GM21515 (cell line): ENCODE results near the gene ERCC6L2.
A peak's percentile ranks its signal among the peaks of the same experiment; 100 is the strongest.

ENCODE experiments used
- ATAC-seq: cut with Tn5 transposase; IDR thresholded peaks from one replicate; pipeline ENCODE4 v1.9.1; 2021; ENCODE audit not compliant: unreplicated experiment

Gene ERCC6L2

GRCh38 chr9:95857896-95858295 lies 17.6 kb upstream of the ERCC6L2 start:
- ATAC-seq: no peak

GRCh38 chr9:95862343-95862742 lies 13.1 kb upstream of the ERCC6L2 start:
- ATAC-seq: no peak

GRCh38 chr9:95864852-95865580 lies 10.5 kb upstream of the ERCC6L2 start:
- no peak for ATAC-seq

GRCh38 chr9:95870352-95870751 lies 5.1 kb upstream of the ERCC6L2 start:
- no peak for ATAC-seq

- no peak for ATAC-seq
Measured at GRCh38 chr9:95870906-95871305, 4.6 kb upstream of the ERCC6L2 start.

GRCh38 chr9:95874303-95874988 lies 1.0 kb upstream of the ERCC6L2 start:
- ATAC-seq: no peak

- peak; percentile 32 for ATAC-seq
Measured at GRCh38 chr9:95874989-95875304, 544 bp upstream of the ERCC6L2 start.

- no peak for ATAC-seq
Measured at GRCh38 chr9:95876138-95876444, 600 bp downstream of the ERCC6L2 start.

- ATAC-seq: no peak
Measured at GRCh38 chr9:95876595-95876994, 1.1 kb downstream of the ERCC6L2 start.

GRCh38 chr9:95877984-95878383 lies 2.5 kb downstream of the ERCC6L2 start:
- no peak for ATAC-seq

- no peak for ATAC-seq
Measured at GRCh38 chr9:95879591-95879990, 4.1 kb downstream of the ERCC6L2 start.

- ATAC-seq: no peak
Measured at GRCh38 chr9:95880021-95880690, 4.7 kb downstream of the ERCC6L2 start.

GRCh38 chr9:95887926-95888497 lies 12.5 kb downstream of the ERCC6L2 start:
- ATAC-seq: no peak

GRCh38 chr9:95890594-95890993 lies 15.1 kb downstream of the ERCC6L2 start:
- ATAC-seq: no peak

- ATAC-seq: no peak
Measured at GRCh38 chr9:95891067-95891671, 15.7 kb downstream of the ERCC6L2 start.

- ATAC-seq: no peak
Measured at GRCh38 chr9:95892690-95893089, 17.2 kb downstream of the ERCC6L2 start.

- no peak for ATAC-seq
Measured at GRCh38 chr9:95896580-95896979, 21.1 kb downstream of the ERCC6L2 start.

GRCh38 chr9:95901506-95901905 lies 26.0 kb downstream of the ERCC6L2 start:
- no peak for ATAC-seq

GRCh38 chr9:95903398-95903797 lies 27.9 kb downstream of the ERCC6L2 start:
- no peak for ATAC-seq

GRCh38 chr9:95907794-95908193 lies 32.3 kb downstream of the ERCC6L2 start:
- ATAC-seq: no peak

GRCh38 chr9:95910023-95910707 lies 34.7 kb downstream of the ERCC6L2 start:
- no peak for ATAC-seq
